Epidermal melanocyte (primary cell): ENCODE data around the gene SOHLH1.

Source experiments
- DNase-seq: peaks from one replicate; pipeline ENCODE4 v3.0.0; 2011; ENCODE audit warnings: low spot score; ENCODE audit not compliant: insufficient read length

SOHLH1 gene

GRCh38 chr9:135704483-135704882 is 5.2 kb upstream of the SOHLH1 start:
- no peak for DNase-seq

- no peak for DNase-seq
These were observed 4.4 kb upstream of the SOHLH1 start for GRCh38 chr9:135703726-135704125.

GRCh38 chr9:135701959-135702721 is 2.9 kb upstream of the SOHLH1 start, which contains the start of gene KCNT1:
KCNT1 (plus strand) TSS chr9:135702185; CDS start chr9:135702259, 74 bp downstream.
- DNase-seq: peak; percentile 89

- DNase-seq: no peak
These were observed 2.0 kb upstream of the SOHLH1 start for GRCh38 chr9:135701067-135701958.

- DNase-seq: no peak
These were observed 1.2 kb upstream of the SOHLH1 start for GRCh38 chr9:135700525-135700924.

- no peak for DNase-seq
These were observed 514 bp downstream of the SOHLH1 start for GRCh38 chr9:135698767-135699166.

- DNase-seq: no peak
These were observed 1.0 kb downstream of the SOHLH1 start for GRCh38 chr9:135698236-135698635.

GRCh38 chr9:135697226-135697625 is 2.1 kb downstream of the SOHLH1 start:
- DNase-seq: no peak

GRCh38 chr9:135696446-135696845 is 2.8 kb downstream of the SOHLH1 start:
- DNase-seq: no peak

GRCh38 chr9:135695642-135696041 is 3.6 kb downstream of the SOHLH1 start:
- DNase-seq: no peak

- no peak for DNase-seq
These were observed 4.2 kb downstream of the SOHLH1 start for GRCh38 chr9:135695036-135695435.

GRCh38 chr9:135694414-135694813 is 4.9 kb downstream of the SOHLH1 start:
- no peak for DNase-seq

GRCh38 chr9:135693771-135694170 is 5.5 kb downstream of the SOHLH1 start:
- no peak for DNase-seq

GRCh38 chr9:135693265-135693664 is 6.0 kb downstream of the SOHLH1 start:
- no peak for DNase-seq

GRCh38 chr9:135692410-135692809 is 6.9 kb downstream of the SOHLH1 start:
- DNase-seq: no peak

- DNase-seq: no peak
These were observed 8.3 kb downstream of the SOHLH1 start for GRCh38 chr9:135690836-135691570.

GRCh38 chr9:135689011-135689410 is 10.3 kb downstream of the SOHLH1 start:
- no peak for DNase-seq

GRCh38 chr9:135687216-135687615 is 12.1 kb downstream of the SOHLH1 start:
- no peak for DNase-seq

- no peak for DNase-seq
These were observed 14.6 kb downstream of the SOHLH1 start for GRCh38 chr9:135684691-135685090.

- DNase-seq: no peak
These were observed 15.8 kb downstream of the SOHLH1 start for GRCh38 chr9:135683401-135684034.

- no peak for DNase-seq
These were observed 18.1 kb downstream of the SOHLH1 start for GRCh38 chr9:135681161-135681560.
